Right cardiac atrium (tissue), 5 donors: ENCODE data around the gene DIP2C. TPM values are rescaled to one million over a fixed set of nuclear protein-coding genes. Genes with fewer than 3 reads are reported as not detected.
A peak's percentile ranks its signal among the peaks of the same experiment; 100 is the strongest.
"Not testable (repeated sequence)": the region's sequence is repeated elsewhere in the genome, so short reads cannot be mapped to it uniquely, and the experiment has no call there.

Experiments used
- ATAC-seq, 2 donors: fragments of 200-7000 bp; cut with Tn5 transposase; one replicate each; pipeline versions ENCODE4 v1.8.0 to v1.9.1; 2020; ENCODE audit warnings: moderate library complexity in 2 of 2, mild to moderate bottlenecking in 1 of 2
- DNase-seq, 3 donors: peaks; one replicate each; pipeline ENCODE4 v3.0.0-alpha.2; 2020
- H3K27ac ChIP-seq: one replicate; pipeline ENCODE4 v1.5.1; 2013; ENCODE audit warnings: mild to moderate bottlenecking, low read length, control low read depth, moderate library complexity
- H3K27me3 ChIP-seq: one replicate; pipeline ENCODE4 v1.6.1; 2013; ENCODE audit not compliant: control insufficient read depth, insufficient read depth
- H3K4me1 ChIP-seq: one replicate; pipeline ENCODE4 v1.6.1; 2013; ENCODE audit warnings: low read length; ENCODE audit not compliant: control insufficient read depth, insufficient read depth
- H3K4me3 ChIP-seq: one replicate; pipeline ENCODE4 v1.5.1; 2013; ENCODE audit warnings: low read length, control low read depth
- H3K9me3 ChIP-seq: one replicate; pipeline ENCODE4 v1.6.1; 2013; ENCODE audit warnings: low read length; ENCODE audit not compliant: control insufficient read depth
- WGBS: extraction: QIAGEN DNeasy Blood & Tissue Kit; methylation state at CpG from one replicate; pipeline ENCODE4 v1.1.7; 2013; 5-methylcytosine and 5-hydroxymethylcytosine counted together
- intact Hi-C, 4 donors: fragments of 100-400 bp; cut with DNase I; formaldehyde crosslinking; loops; one replicate each; pipeline versions ENCODE4 v1.11.0 to v1.14.0; 2022 to 2023
- polyA plus RNA-seq: library from polyadenylated mRNA; stranded (reverse); fragments of 200-250 nt; gene quantifications from one replicate; pipeline ENCODE4 v1.2.3, GENCODE V29; 2013
- total RNA-seq, 4 donors: library from RNA; stranded (reverse); fragmentation: NEBNext Ultra II Directional; extraction: Animal tissue kit (Norgen Biotek cat#: 25700); gene quantifications; one replicate each; pipeline ENCODE4 v1.2.1, GENCODE V29; 2021
- donor health status: healthy with polysubstance abuse.
- donor health status: DM: no; HTN: yes; CAD: no.
- donor health status: DM: no; HTN: no; CAD: no.
- donor health status: DM: no; HTN: yes; CAD: no; lungs with severe emphysema.
- donor health status: DM: yes; HTN: yes; CAD: no.

Gene DIP2C
- total and polyA plus RNA-seq, 5 donors, result 7.9 to 31.5 (median 25.5) TPM

DNA sequence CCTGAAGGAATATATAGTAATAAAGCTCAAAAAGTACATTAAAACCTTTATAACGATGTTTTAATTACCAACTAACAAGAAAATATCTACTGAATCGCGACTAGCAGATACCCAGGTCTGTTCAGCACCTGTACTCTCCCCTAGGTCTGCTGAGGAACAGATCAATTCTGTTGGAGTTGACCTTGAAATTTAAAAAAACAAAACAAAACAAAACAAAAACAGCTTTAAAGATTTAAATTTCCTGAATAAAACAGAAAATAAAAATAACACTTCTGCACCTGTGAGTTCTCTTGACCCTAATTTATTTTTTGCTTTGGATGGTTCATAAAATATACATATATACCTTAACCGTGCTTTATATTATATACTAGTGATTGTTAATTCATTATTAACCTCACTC lies 24.6 kb downstream of the DIP2C start:
- DNase-seq, result no peak
- 93% methylated on average over 4 of the region's 4 CpGs for WGBS
- H3K27ac ChIP-seq, result no peak overlapping the region

DNA sequence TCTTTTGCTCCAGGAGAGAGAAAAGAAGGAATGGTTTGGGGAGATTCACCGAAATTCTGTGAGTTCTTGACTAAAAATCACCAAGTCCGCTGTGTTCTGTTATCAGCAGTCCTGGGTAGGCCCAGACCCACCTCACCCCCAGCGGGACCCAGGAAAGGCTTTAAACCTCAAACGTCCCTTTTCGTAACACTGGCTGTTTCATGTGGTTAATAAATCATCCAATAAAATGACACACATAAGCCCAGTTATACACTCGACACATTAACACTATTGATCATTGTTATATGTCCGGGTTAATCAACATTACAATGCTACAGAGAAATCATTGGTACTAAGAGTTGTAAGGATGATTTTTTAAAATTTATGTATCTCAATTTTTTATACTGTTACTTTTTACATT lies 25.2 kb downstream of the DIP2C start:
- Histone ChIP-seq H3K4me1 (peaks cover 10% of the 10 kb centered on the region), H3K27me3 (no peaks in the 10 kb centered on the region), H3K27ac (no peak overlapping the region), H3K9me3 (no peaks in the 10 kb centered on the region), H3K4me3 (no peak overlapping the region)
- WGBS, result 92% methylated on average over 7 of the region's 7 CpGs
- DNase-seq (peak in 1 of 3 donors; percentile 1), ATAC-seq (no peak)
- intact Hi-C loops, result no loop called here

More for the DNA sequence above, 24.6 kb downstream of the DIP2C start:
- Histone ChIP-seq H3K4me1 (peaks cover 10% of the 10 kb centered on the region), H3K4me3 (no peak overlapping the region), H3K27me3 (no peaks in the 10 kb centered on the region), H3K9me3 (no peaks in the 10 kb centered on the region)
- ATAC-seq, result no peak
- intact Hi-C loops, result no loop called here

DNA sequence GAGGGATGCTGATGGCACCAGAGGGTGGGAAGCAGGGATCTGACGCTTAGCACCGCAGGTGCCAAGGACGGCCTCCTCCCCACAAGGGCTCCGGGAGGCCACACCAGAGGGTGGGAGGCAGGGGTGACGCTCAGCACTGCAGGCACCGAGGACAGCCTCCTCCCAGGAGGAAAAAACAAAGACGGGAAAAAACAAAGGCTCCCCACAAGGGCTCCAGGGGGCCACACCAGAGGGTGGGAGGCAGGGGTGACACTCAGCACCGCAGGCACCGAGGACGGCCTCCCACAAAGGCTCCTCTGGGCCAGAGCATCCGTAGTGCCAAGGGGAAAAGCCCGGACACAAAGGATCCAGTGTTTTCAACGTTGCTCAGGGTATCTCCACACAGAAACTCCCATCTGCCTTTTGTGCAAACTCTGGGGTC lies 25.6 kb downstream of the DIP2C start:
- peak in 1 of 3 donors; percentile 45 for DNase-seq
- H3K4me1 ChIP-seq, result peaks cover 10% of the 10 kb centered on the region
- no peaks in the 10 kb centered on the region for H3K9me3 ChIP-seq
- WGBS, result 57% methylated on average over 13 of the region's 13 CpGs
- H3K27ac ChIP-seq, result no peak overlapping the region
- intact Hi-C loops, result no loop called here
- ATAC-seq, result no peak
- no peaks in the 10 kb centered on the region for H3K27me3 ChIP-seq
- no peak overlapping the region for H3K4me3 ChIP-seq

DNA sequence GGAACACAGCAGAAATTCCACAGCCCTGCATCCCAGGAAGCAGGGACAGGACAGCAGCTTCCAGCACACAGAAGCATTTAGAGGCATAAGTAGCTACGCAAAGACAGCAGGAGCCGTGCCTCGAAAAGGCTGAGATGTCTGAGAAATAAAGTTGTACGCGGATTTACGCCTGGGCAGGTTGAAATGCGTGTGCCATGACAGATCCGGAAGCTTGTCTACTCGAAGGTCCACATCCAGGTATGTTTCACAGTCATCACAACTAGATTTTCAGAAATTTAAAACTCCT lies 26.1 kb downstream of the DIP2C start:
- WGBS, result 92% methylated on average over 9 of the region's 9 CpGs
- peaks cover 10% of the 10 kb centered on the region for H3K4me1 ChIP-seq
- no peaks in the 10 kb centered on the region for H3K27me3 ChIP-seq
- intact Hi-C loops, result no loop called here
- no peak for ATAC-seq
- H3K4me3 ChIP-seq, result no peak overlapping the region
- no peaks in the 10 kb centered on the region for H3K9me3 ChIP-seq
- H3K27ac ChIP-seq, result no peak overlapping the region
- no peak for DNase-seq

DNA sequence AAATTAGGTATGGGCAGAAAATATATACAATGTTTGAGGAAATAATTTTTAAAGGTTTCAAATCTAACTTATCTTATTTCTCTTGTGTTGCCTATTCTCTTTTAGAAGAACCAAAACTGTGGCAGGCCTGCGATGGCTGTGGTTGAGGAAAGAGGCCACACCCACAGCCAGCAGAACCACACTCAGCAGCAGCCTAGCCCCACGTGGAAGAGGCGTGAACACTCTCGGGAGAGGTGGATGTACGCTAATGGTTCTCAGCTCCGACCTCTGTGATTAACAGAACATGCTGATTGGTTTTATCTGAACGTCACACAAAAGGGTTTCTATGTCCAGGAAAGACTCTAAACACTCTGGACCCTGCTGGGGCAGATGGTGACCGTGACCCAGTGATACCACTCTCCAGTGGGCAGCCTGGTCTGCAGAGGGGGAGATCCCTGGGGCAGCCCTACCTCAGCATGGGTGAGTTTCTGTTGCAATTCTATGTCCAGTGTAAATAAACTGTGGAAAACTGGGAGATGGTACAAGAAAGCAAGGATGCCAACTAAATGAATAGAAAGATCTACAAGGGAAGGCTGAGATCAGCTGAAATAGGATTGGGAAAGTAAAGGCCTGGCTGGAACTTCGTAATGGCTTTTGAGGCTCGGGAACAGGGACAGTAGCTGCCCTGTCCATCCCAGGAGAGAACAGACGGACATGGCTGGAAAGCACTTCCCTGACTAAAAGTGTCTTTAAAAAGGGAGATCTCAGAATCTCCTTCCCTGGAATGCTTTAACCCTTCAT lies 26.6 kb downstream of the DIP2C start:
- WGBS, result 71% methylated on average over 11 of the region's 11 CpGs
- H3K4me3 ChIP-seq, result no peak overlapping the region
- no peaks in the 10 kb centered on the region for H3K27me3 ChIP-seq
- H3K9me3 ChIP-seq, result no peaks in the 10 kb centered on the region
- ATAC-seq (no peak), DNase-seq (peak in 1 of 3 donors; percentile 24)
- H3K4me1 ChIP-seq, result peaks cover 10% of the 10 kb centered on the region
- intact Hi-C loops, result no loop called here
- H3K27ac ChIP-seq, result no peak overlapping the region

DNA sequence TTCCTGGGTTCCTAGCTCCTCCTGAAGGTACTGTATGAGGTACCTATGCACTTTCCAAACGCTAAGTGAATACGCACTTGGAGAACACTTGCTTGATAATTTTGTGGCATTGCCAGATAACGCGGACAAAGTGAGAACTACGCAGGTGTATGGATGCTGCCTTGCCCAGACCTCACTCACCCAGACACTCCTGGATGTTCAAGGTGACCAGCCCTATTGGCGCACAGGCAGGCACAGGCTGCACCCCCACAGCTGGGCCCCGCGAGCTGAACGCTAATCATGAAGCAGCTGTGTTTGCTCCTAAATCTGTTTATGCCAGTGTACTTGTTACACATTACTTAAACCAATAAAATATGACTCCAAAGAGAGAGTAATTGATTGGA lies 27.3 kb downstream of the DIP2C start:
- DNase-seq, result peak in 1 of 3 donors; percentile 46
- ATAC-seq, result no peak
- Histone ChIP-seq H3K9me3 (no peaks in the 10 kb centered on the region), H3K27ac (no peak overlapping the region), H3K27me3 (no peaks in the 10 kb centered on the region), H3K4me1 (peaks cover 10% of the 10 kb centered on the region), H3K4me3 (no peak overlapping the region)
- intact Hi-C loops, result no loop called here
- WGBS, result 95% methylated on average over 9 of the region's 9 CpGs

DNA sequence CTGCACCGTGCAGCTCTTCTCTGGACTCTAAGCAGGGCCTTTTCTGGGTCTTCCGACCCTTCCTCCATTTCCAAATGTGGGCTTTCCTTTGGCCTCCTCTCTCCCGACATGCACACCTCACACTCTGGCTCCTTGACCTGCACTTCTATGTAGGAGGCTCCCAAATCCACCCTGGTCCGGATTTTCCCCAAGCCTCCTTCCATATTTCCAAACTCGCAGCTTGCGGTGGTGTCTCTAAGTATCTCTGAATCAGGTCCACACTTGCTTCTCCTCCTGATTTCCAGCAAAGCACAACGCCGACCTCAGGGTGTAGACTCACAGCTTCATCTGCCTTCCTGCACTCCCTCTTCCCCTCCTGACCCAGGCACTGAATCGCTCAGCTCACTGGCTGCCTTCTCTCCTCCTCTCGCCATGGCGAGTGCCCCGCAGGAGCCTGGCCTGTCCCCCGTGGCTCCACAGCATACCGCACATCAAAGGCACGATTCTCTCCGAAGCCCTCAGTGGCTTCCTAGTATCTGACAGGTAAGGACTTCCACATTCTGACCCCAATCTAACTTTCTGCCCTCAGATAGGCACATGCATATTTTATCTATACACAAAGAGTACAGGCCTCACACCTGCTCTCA lies 27.8 kb downstream of the DIP2C start:
- Histone ChIP-seq H3K9me3 (no peaks in the 10 kb centered on the region), H3K4me1 (peaks cover 10% of the 10 kb centered on the region), H3K27ac (no peak overlapping the region), H3K4me3 (no peak overlapping the region), H3K27me3 (no peaks in the 10 kb centered on the region)
- intact Hi-C loops, result no loop called here
- ATAC-seq (no peak), DNase-seq (peak in 1 of 3 donors; percentile 6)
- WGBS, result 85% methylated on average over 16 of the region's 16 CpGs

DNA sequence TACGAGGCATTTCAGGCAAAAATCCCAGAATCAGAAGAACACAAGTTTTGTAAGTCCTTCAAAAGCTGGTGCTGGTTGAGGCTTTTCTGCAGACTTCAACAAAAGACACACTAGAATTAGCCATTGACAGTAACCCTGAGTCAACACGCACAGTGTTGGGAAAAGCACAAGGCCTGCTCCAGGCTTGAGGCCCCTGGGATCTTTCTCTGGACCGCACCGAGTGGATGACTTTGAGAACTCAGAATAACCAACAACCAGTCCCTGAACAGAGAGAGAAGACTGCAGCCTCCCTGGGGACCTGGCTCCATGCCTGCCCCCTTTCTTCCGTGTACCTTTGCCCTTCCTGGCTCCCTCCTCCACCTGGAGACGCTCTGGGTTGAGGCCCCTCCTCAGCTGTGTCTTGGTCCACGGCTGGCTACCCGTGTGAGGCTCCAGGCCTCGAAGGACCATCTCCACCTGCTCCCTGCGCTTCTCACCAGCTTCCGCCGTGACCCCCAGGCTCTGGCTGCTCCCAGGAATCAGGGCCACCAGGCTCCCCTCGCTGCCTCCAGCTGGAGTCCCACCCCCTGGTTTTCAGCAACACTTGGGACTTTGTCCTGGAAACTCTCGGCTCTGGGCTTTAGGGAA lies 28.4 kb downstream of the DIP2C start:
- peak in 1 of 3 donors; percentile 60 for DNase-seq

DNA sequence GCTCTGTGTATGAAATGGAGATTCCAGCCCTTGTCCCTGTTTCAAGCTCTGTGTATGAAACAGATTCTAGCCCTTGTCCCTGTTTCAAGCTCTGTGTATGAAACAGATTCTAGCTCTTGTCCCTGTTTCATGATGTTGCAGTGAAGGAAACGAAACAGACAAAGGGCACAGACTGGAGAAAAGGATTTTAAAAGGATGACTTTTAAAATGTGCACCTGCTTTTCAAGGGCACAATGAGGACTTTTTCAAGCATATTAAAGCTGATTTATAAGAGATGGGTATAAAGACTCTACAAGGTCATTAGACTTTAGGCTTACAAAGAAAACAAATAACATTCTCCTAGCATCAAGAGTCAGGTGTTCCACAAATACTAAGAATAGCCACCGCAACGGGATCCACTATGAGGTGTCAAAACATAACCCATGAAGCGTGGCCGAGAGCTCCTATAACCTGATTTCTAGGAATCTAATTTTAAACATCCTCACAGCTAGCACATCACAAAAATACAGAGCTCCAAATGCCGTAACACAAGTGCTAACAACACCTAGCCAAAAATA lies 29.0 kb downstream of the DIP2C start:
- 60% methylated on average over 6 of the region's 6 CpGs for WGBS
- Histone ChIP-seq H3K4me3 (no peak overlapping the region), H3K4me1 (peaks cover 10% of the 10 kb centered on the region), H3K27ac (peak overlapping the region; percentile 82), H3K27me3 (no peaks in the 10 kb centered on the region), H3K9me3 (no peaks in the 10 kb centered on the region)
- DNase-seq (peak in 1 of 3 donors; percentile 7), ATAC-seq (peak; percentile 50 to 57)
- intact Hi-C loops, result no loop called here

More for the DNA sequence above, 28.4 kb downstream of the DIP2C start:
- no peak overlapping the region for H3K4me3 ChIP-seq
- peaks cover 10% of the 10 kb centered on the region for H3K4me1 ChIP-seq
- no peaks in the 10 kb centered on the region for H3K9me3 ChIP-seq
- intact Hi-C loops, result no loop called here
- peak; percentile 49 to 60 for ATAC-seq
- 68% methylated on average over 14 of the region's 14 CpGs for WGBS
- peak overlapping the region; percentile 82 for H3K27ac ChIP-seq
- H3K27me3 ChIP-seq, result no peaks in the 10 kb centered on the region

DNA sequence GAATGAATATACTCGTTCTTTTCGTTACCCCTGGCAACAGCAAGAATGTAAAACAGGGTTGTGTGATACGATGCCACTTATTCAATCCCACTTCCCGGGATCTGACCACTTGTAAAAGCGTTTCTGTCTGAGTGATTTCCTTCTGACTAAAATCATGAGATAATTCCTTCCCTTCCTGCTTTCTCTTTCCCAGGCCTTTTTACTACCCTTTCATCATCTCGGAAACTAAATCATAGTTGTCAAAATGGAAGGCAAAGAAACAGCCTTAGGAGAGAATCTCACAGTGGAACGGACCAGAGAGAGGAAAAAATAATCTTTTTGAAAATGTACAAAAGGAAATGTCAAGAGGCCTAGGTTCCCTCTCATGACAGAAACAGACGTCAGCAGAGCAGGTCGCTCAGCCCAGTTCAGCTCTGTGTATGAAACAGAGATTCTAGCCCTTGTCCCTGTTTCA lies 29.8 kb downstream of the DIP2C start:
- DNase-seq (peak in 1 of 3 donors; percentile 7), ATAC-seq (peak in 1 of 2 donors; percentile 52)
- H3K27me3 ChIP-seq, result no peaks in the 10 kb centered on the region
- WGBS, result 10% methylated on average over 9 of the region's 9 CpGs
- H3K9me3 ChIP-seq, result no peaks in the 10 kb centered on the region
- no peak overlapping the region for H3K4me3 ChIP-seq
- peaks cover 13% of the 10 kb centered on the region for H3K4me1 ChIP-seq
- intact Hi-C loops, result no loop called here
- H3K27ac ChIP-seq, result peak overlapping the region; percentile 16

DNA sequence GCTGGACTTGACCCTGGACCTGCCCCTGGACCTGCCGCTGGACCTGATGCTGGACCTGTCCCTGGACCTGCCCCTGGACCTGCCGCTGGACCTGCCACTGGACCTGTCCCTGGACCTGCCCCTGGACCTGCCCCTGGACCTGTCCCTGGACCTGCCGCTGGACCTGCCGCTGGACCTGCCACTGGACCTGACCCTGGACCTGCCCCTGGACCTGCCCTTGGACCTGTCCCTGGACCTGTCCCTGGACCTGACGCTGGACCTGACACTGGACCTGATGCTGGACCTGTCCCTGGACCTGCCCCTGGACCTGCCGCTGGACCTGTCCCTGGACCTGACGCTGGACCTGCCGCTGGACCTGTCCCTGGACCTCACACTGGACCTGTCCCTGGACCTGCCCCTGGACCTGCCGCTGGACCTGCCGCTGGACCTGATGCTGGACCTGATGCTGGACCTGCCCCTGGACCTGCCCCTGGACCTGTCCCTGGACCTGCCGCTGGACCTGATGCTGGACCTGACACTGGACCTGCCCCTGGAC lies 31.6 kb downstream of the DIP2C start:
- peak in 1 of 3 donors; percentile 16 for DNase-seq
- H3K4me3 ChIP-seq, H3K27me3 ChIP-seq, H3K9me3 ChIP-seq, H3K27ac ChIP-seq, ATAC-seq, intact Hi-C loops: not testable (repeated sequence)
- WGBS, result 97% methylated on average over 10 of the region's 11 CpGs
- peaks cover 18% of the 10 kb centered on the region for H3K4me1 ChIP-seq
